Measurements from ENCODE around the gene METAP1. TPM values are rescaled to one million over a fixed set of nuclear protein-coding genes. Genes with fewer than 3 reads are reported as not detected.

METAP1 gene
- total and polyA plus RNA-seq, 2 of the 4 experiments (the other 2 are of a cell fraction) = 43.7 to 47.9 TPM

- H4K5ac ChIP-seq (ENCODE audit: low read depth, low read length) = peak within 1 kb of the TSS; percentile 91
- H3K56ac ChIP-seq (ENCODE audit: extremely low read depth, insufficient read depth, low read length) = peak within 1 kb of the TSS; percentile 98
- H3K4me2 ChIP-seq (ENCODE audit: low read depth, low read length) = peak within 1 kb of the TSS; percentile 97
- peak; percentile 81 for DNase-seq
- H2BK20ac ChIP-seq (ENCODE audit: low read depth, low read length) = 0 out of 2 replicates have a peak within 1 kb of the TSS, but pooled peaks have one; percentile 32
- no peaks in the 10 kb centered on the region for H3K9me1 ChIP-seq (ENCODE audit: insufficient read depth, low read length)
- intact Hi-C loops (cut with micrococcal nuclease) (loop anchor here (10.0 kb wide), 2 partner anchors 316 to 434 kb away; partner anchors contain the start of gene TSPAN5), in situ Hi-C loops (cut with MboI; ENCODE audit: low sequenced_read_pairs) (no loop called here), dilution Hi-C loops (cut with HindIII; ENCODE audit: low sequenced_read_pairs, unreplicated experiment) (no loop called here)
- peaks cover 7% of the 10 kb centered on the region; the same call in 1 of the 2 replicates for H4K20me1 ChIP-seq (ENCODE audit: insufficient read depth, low read length)
- peak within 1 kb of the TSS; percentile 59; the same call in 2 of the 3 replicates for H2BK15ac ChIP-seq (ENCODE audit: low read depth, low read length)
- peak within 1 kb of the TSS; percentile 98 for H3K14ac ChIP-seq (replicated peaks; ENCODE audit: low read depth, low read length)
- BruUV-seq (replicated peaks) = TSS peak; percentile 87
- peak within 1 kb of the TSS; percentile 72 for H2AK5ac ChIP-seq (ENCODE audit: low read depth, low read length)
- peak within 1 kb of the TSS; percentile 99 for H3K23ac ChIP-seq (ENCODE audit: low read depth, low read length)
- peak within 1 kb of the TSS; percentile 95 for H2AK9ac ChIP-seq (replicated peaks; ENCODE audit: low read depth, low read length, poor library complexity)
- TF ChIP-seq MXI1 (IDR thresholded peaks at IDR 0.05; ENCODE audit: borderline replicate concordance, low read depth, low read length) (peak; percentile 71; the same call in 1 of the 2 replicates), RAD21 (IDR thresholded peaks at IDR 0.05; ENCODE audit: low read length) (no peak), MAZ (IDR thresholded peaks at IDR 0.05; ENCODE audit: borderline replicate concordance, low read depth, low read length) (peak; percentile 62; the same call in 1 of the 2 replicates), USF2 (IDR thresholded peaks at IDR 0.05; ENCODE audit: low read depth, low read length) (no peak), POLR2A (IDR thresholded peaks at IDR 0.05; ENCODE audit: low read depth, low read length) (peak; percentile 86), BHLHE40 (IDR thresholded peaks at IDR 0.05; ENCODE audit: low read depth, low read length) (0 out of 2 replicates have a peak, but pooled peaks have one; percentile 4)
- H2BK5ac ChIP-seq (ENCODE audit: low read depth, low read length, poor library complexity, severe bottlenecking) = peak within 1 kb of the TSS; percentile 91
- ChIA-PET POLR2A (ENCODE audit: unreplicated experiment) (interaction anchor here (0.6 to 1.3 kb wide), 3 partner anchors 93 to 320 kb away, joined by 3 read pairs; partner anchors contain the start of gene METAP1), CTCF (interaction anchor here (0.6 kb wide), 1 partner anchor 93 kb away, joined by 6 read pairs; the partner anchor contains the start of gene METAP1)
- peak within 1 kb of the TSS; percentile 98 for H3K4ac ChIP-seq (ENCODE audit: low read depth, low read length)
- H3K9ac ChIP-seq (ENCODE audit: low read depth, low read length) = peak within 1 kb of the TSS; percentile 95
- H3K4me1 ChIP-seq (ENCODE audit: control insufficient read depth, insufficient read depth, low read length) = peaks cover 2% of the 10 kb centered on the region; the same call in 1 of the 2 replicates
- peak within 1 kb of the TSS; percentile 66 for H2BK120ac ChIP-seq (ENCODE audit: low read depth, low read length)
- ATAC-seq (ENCODE audit: low read depth) = peak; percentile 93
- H3K4me3 ChIP-seq (ENCODE audit: insufficient read depth, low read depth, low read length) = peak within 1 kb of the TSS; percentile 83
- peak within 1 kb of the TSS; percentile 94 to 97 for H4K8ac ChIP-seq (ENCODE audit: low read depth in 2 of 2, low read length in 2 of 2)
- H3K27me3 ChIP-seq (ENCODE audit: control insufficient read depth, insufficient read depth, low read length) = no peaks in the 10 kb centered on the region
- peak within 1 kb of the TSS; percentile 92 for H2AFZ ChIP-seq (replicated peaks; ENCODE audit: low read length, poor library complexity)
- H3K79me1 ChIP-seq (ENCODE audit: low read depth in 1 of 2, low read length in 2 of 2) = peaks cover 23 to 33% of the 10 kb centered on the region in 2 experiments
- peak within 1 kb of the TSS; percentile 92 for H3K18ac ChIP-seq (ENCODE audit: low read depth, low read length)
- WGBS, 2 experiments (ENCODE audit: extremely low coverage in 2 of 2, insufficient read length in 1 of 2) = 1% methylated on average over 22 of the region's 53 CpGs; no CpG with 5 or more reads in 1 of the 2 experiments
- no peaks in the 10 kb centered on the region for H3K9me3 ChIP-seq (ENCODE audit: control insufficient read depth, insufficient read depth, low read length)
- peak within 1 kb of the TSS; percentile 97 for H3K27ac ChIP-seq (ENCODE audit: insufficient read depth, low read length)
- peaks cover 15% of the 10 kb centered on the region for H3K36me3 ChIP-seq (ENCODE audit: control insufficient read depth, insufficient read depth, low read length)
- peak within 1 kb of the TSS; percentile 96 for H4K91ac ChIP-seq (ENCODE audit: insufficient read depth, low read depth, low read length)
Measured at GRCh38 chr4:99088481-99089365, 93.2 kb downstream of the METAP1 start, which contains the start of gene ADH5. Gene ADH5 (minus strand): TSS chr4:99088788. CDS start chr4:99088700, 88 bp downstream.
